ENCODE data around the gene OR12D1. TPM values are rescaled to one million over a fixed set of nuclear protein-coding genes. Genes with fewer than 3 reads are reported as not detected.

Gene OR12D1
- total RNA-seq, 1 experiment from 2014 or later: not detected

DNA sequence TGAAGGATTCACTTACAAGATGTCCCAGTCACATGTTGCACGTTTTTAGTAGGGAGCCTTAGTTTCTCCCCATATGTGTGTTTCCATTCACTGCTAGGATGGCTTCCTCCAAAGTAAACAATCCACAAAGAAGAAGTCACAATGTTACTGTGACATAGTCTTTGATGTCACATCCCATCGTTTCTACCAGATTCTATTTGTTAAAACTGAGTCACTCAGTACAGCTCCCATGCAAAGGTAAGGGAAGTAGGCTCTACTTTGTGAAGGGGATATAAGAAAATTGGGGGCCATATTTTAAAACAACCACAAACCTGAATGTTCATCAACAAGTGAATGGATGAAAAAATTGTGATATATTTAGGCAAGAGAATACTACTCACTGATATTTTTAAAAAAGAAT, 42.2 kb downstream of the OR12D1 start, which contains the start of the genes OR11A1 and OR2H1:
Gene OR11A1, minus strand, starts transcription at position 101 of the 400 bp plus-strand sequence. CDS start 29,430 bp downstream, outside the sequence.
Gene OR2H1, plus strand, starts transcription at position 185 of the 400 bp plus-strand sequence. CDS start 4,615 bp downstream, outside the sequence.
- intact Hi-C loops (cut with micrococcal nuclease): no loop called here
- Histone ChIP-seq H2AFZ (ENCODE audit: low read depth, low read length, poor library complexity, severe bottlenecking) (no peak within 1 kb of the TSS), H3K4me1 (ENCODE audit: control insufficient read depth in 1 of 2, insufficient read depth in 2 of 2, low read length in 2 of 2) (no peaks in the 10 kb centered on the region), H3K9ac (ENCODE audit: low read length) (no peak within 1 kb of the TSS), H4K20me1 (ENCODE audit: insufficient read depth) (no peaks in the 10 kb centered on the region), H3K4me3 (replicated peaks in 1 of 2; ENCODE audit: low read depth in 1 of 2, low read length in 2 of 2) (no peak within 1 kb of the TSS), H3K27me3 (ENCODE audit: insufficient read depth, low read length) (0 out of 2 replicates have a peak, but pooled peaks cover 6% of the 10 kb centered on the region), H3K9me3 (ENCODE audit: control insufficient read depth in 1 of 2, insufficient read depth in 1 of 2, low read depth in 1 of 2, low read length in 2 of 2) (no peaks in the 10 kb centered on the region), H3K4me2 (ENCODE audit: low read length) (no peak within 1 kb of the TSS), H3K9me2 (ENCODE audit: insufficient read depth) (no peaks in the 10 kb centered on the region), H3K79me2 (ENCODE audit: insufficient read depth, low read length) (no peaks in the 10 kb centered on the region), H3K36me3 (ENCODE audit: control insufficient read depth in 1 of 2, insufficient read depth in 2 of 2, low read length in 2 of 2) (no peaks in the 10 kb centered on the region), H3K27ac (ENCODE audit: low read depth, low read length) (no peak within 1 kb of the TSS)
- ChIA-PET CTCF (no interaction called here), POLR2A (no interaction called here), RAD21 (ENCODE audit: low non-redundant PET in 1 of 2, low total read pairs in 2 of 2, uncharacterized antibody in 2 of 2, unreplicated experiment in 2 of 2) (no interaction called here)
- TF ChIP-seq EZH2 (IDR thresholded peaks at IDR 0.05): no peak
- no peak for TF ChIP-seq SRF (IDR thresholded peaks at IDR 0.05; ENCODE audit: low read depth)
- TF ChIP-seq, protein P1, sequence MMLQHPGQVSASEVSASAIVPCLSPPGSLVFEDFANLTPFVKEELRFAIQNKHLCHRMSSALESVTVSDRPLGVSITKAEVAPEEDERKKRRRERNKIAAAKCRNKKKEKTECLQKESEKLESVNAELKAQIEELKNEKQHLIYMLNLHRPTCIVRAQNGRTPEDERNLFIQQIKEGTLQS (IDR thresholded peaks at IDR 0.05): no peak
- TF ChIP-seq CEBPB (IDR thresholded peaks at IDR 0.05; ENCODE audit: low read depth): no peak
- TF ChIP-seq SP1 (IDR thresholded peaks at IDR 0.05; ENCODE audit: low read depth): no peak
- no peak for TF ChIP-seq FOSL1 (IDR thresholded peaks at IDR 0.05; ENCODE audit: low read depth)
- TF ChIP-seq, protein P2, sequence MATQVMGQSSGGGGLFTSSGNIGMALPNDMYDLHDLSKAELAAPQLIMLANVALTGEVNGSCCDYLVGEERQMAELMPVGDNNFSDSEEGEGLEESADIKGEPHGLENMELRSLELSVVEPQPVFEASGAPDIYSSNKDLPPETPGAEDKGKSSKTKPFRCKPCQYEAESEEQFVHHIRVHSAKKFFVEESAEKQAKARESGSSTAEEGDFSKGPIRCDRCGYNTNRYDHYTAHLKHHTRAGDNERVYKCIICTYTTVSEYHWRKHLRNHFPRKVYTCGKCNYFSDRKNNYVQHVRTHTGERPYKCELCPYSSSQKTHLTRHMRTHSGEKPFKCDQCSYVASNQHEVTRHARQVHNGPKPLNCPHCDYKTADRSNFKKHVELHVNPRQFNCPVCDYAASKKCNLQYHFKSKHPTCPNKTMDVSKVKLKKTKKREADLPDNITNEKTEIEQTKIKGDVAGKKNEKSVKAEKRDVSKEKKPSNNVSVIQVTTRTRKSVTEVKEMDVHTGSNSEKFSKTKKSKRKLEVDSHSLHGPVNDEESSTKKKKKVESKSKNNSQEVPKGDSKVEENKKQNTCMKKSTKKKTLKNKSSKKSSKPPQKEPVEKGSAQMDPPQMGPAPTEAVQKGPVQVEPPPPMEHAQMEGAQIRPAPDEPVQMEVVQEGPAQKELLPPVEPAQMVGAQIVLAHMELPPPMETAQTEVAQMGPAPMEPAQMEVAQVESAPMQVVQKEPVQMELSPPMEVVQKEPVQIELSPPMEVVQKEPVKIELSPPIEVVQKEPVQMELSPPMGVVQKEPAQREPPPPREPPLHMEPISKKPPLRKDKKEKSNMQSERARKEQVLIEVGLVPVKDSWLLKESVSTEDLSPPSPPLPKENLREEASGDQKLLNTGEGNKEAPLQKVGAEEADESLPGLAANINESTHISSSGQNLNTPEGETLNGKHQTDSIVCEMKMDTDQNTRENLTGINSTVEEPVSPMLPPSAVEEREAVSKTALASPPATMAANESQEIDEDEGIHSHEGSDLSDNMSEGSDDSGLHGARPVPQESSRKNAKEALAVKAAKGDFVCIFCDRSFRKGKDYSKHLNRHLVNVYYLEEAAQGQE (IDR thresholded peaks at IDR 0.05; ENCODE audit: low read depth): no peak
- no peak for TF ChIP-seq EZH2phosphoT487 (IDR thresholded peaks at IDR 0.05; ENCODE audit: borderline replicate concordance)
- no peak for TF ChIP-seq RAD21 (IDR thresholded peaks at IDR 0.05; ENCODE audit: low read depth)
- TF ChIP-seq ZFX (IDR thresholded peaks at IDR 0.05): no peak
- TF ChIP-seq TCF7L2 (IDR thresholded peaks at IDR 0.05; ENCODE audit: borderline replicate concordance, extremely low read depth, insufficient read depth, insufficient read length): no peak
- DNase-seq (ENCODE audit: low read depth, low spot score) (no peak), ATAC-seq (no peak)
- BruUV-seq (replicated peaks): no TSS peak

Measured in HCT116 (cell line).